GM12892 (cell line): ENCODE results near the gene SEPTIN2.

ENCODE experiments used
- POLR2A ChIP-seq: IDR thresholded peaks from 2 replicates; pipeline ENCODE4 v1.6.1; 2011; ENCODE audit warnings: low read depth, low read length, control low read depth
- POLR2AphosphoS5 ChIP-seq: IDR thresholded peaks from 2 replicates; pipeline ENCODE4 v1.6.1; 2011; ENCODE audit warnings: low read depth, low read length, control low read depth

DNA sequence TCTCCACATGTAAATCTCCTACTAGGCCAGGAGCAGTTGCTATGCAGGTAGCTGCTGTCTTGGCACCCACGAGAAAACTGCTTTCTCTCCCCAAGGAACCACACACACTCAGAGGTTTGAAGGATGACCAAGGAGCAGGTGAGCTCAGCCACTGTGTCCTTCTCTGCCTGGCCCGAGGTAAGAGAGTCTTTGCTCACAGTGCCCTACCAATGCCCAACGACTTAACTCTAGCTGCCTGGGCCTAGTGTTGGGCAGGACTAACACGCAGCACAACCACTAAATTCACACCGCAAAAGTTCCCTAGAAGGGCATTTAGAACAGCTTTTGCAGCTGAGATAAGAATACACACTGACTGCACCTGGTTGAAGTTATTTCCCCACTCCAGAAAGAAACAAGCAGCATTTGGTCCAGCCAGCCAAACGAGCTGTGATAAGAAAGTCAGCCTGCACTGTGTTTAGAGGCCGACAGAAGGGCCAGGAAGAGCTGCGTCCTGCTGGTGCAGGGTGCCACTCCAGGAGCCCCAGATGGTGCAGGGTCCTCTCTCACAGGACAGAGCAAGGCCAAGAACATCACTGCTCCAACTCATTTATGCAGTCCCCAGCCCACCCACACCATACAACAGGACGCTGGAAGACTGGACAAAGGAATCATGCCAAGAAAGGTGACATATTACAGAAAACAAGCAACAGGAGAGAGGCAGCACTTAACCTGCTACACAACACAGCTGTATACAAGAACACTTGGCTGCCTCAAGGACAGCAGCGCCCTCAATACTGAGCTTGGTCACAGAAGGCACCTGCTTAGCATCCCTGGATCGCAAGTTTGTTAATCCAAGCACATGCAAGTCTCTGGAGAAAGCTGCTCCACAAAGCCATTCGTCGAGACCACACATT, 12.7 kb upstream of the SEPTIN2 start:
- TF ChIP-seq POLR2A (no peak), POLR2AphosphoS5 (no peak)
